KG1 (cell line): ENCODE data around the gene CYP51A1.
"Not testable (repeated sequence)": the region's sequence is repeated elsewhere in the genome, so short reads cannot be mapped to it uniquely, and the experiment has no call there.

ENCODE experiments used
- DNase-seq: peaks from one replicate; lab custom pipeline; 2025; lab: John Stamatoyannopoulos, UW

Gene CYP51A1

GRCh38 chr7:92131093-92131492 is 3.2 kb downstream of the CYP51A1 start:
- DNase-seq: no peak

GRCh38 chr7:92121681-92122080 is 12.6 kb downstream of the CYP51A1 start:
- DNase-seq: no peak

- DNase-seq: no peak
Measured at GRCh38 chr7:92119213-92119759, 15.0 kb downstream of the CYP51A1 start.

GRCh38 chr7:92116949-92117348 is 17.3 kb downstream of the CYP51A1 start:
- DNase-seq: no peak

- DNase-seq: no peak
Measured at GRCh38 chr7:92115821-92116220, 18.5 kb downstream of the CYP51A1 start.

GRCh38 chr7:92110857-92111256 is 23.4 kb downstream of the CYP51A1 start:
- no peak for DNase-seq

- no peak for DNase-seq
Measured at GRCh38 chr7:92108821-92109220, 25.5 kb downstream of the CYP51A1 start.

GRCh38 chr7:92102862-92103261 is 31.4 kb downstream of the CYP51A1 start:
- not testable (repeated sequence) for DNase-seq

- no peak for DNase-seq
Measured at GRCh38 chr7:92100534-92100933, 33.7 kb downstream of the CYP51A1 start.

- DNase-seq: no peak
Measured at GRCh38 chr7:92095380-92095779, 38.9 kb downstream of the CYP51A1 start.

GRCh38 chr7:92092210-92092609 is 42.1 kb downstream of the CYP51A1 start:
- DNase-seq: no peak

GRCh38 chr7:92088266-92088665 is 46.0 kb downstream of the CYP51A1 start:
- DNase-seq: no peak

- DNase-seq: not testable (repeated sequence)
Measured at GRCh38 chr7:92083922-92084321, 50.4 kb downstream of the CYP51A1 start.

GRCh38 chr7:92076509-92076908 is 57.8 kb downstream of the CYP51A1 start:
- no peak for DNase-seq

- no peak for DNase-seq
Measured at GRCh38 chr7:92075455-92076158, 58.7 kb downstream of the CYP51A1 start.

- DNase-seq: no peak
Measured at GRCh38 chr7:92072708-92073107, 61.6 kb downstream of the CYP51A1 start.

GRCh38 chr7:92072121-92072520 is 62.2 kb downstream of the CYP51A1 start:
- DNase-seq: no peak

- no peak for DNase-seq
Measured at GRCh38 chr7:92071032-92071431, 63.2 kb downstream of the CYP51A1 start.

- no peak for DNase-seq
Measured at GRCh38 chr7:92064438-92065029, 69.7 kb downstream of the CYP51A1 start.
